GM18511 (cell line): Measurements from ENCODE around the gene L1CAM.

Source experiments
- ATAC-seq: cut with Tn5 transposase; IDR thresholded peaks from one replicate; pipeline ENCODE4 v1.9.1; 2021; ENCODE audit warnings: mild to moderate bottlenecking, moderate library complexity; ENCODE audit not compliant: unreplicated experiment

L1CAM gene

GRCh38 chrX:153866302-153867019, 19.5 kb downstream of the L1CAM start:
- no peak for ATAC-seq

- no peak for ATAC-seq
Observed at GRCh38 chrX:153865685-153866084, 20.3 kb downstream of the L1CAM start.

DNA sequence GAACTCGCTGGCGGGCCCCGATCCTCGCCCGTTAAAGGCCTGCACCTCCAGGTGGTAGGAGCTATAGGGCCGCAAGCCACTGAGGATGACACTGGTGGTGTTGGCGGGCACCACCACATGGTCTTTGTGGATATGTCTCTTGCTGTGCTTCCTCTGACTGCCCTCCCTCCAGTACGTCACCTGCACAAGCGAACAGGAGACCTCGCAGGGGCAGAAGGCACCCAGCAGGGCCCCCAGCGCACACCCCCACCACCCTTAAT, 20.7 kb downstream of the L1CAM start:
- ATAC-seq, result no peak

DNA sequence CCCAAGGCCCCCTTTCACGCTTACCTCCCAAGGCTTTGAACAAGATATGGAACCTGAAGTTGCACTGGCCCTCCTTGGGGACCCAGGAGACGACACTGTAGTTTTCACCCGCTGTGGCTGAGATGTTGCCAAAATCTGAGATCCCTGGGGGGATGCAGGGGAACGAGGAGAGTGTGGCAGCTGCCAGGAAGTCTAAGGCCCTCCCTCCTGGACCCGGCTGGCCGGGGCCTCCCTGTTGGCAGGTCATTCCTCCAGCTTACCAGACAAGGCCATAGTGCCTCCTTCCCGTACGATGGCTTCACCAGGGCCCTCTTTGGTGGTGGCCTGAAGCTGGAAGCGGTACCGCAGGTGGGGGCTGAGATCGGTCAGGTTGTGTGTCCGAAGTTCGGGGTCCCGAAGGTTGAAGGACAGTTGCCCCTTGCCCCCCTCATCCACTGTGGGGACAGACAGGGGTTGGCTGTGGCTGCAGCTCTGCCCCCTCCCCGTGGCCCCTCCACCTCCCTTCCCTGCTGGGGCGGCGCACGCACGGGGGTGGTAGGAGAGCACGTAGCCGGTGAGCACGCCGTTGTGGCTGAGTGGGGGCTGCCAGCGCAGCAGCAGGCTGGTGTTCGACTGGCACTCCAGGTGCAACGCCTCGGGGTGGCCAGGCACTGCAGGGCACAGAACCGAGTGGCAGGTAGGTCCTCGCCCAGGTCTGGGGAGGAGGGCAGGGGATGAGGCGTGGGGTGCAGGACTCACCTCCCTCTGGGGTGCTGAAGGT, 21.2 kb downstream of the L1CAM start:
- no peak for ATAC-seq

DNA sequence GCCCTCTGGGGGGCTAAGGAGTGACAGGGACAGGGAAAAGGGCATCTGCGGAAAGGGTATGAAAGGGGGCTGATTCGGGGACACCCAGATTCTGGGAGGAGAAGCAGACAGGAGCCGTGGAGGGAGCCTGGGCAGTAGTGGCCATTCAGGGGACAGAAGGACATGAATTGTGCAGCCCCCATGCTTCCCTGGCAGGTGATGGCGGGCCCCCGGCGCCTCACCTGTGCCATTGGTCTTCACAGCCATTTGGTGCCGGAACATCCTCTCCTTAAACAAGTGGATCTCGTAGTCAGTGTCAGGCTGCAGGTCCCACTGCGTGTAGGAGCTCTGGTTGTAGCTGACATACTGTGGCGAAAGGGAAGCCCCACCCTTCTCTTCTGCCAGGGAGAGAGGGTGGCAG, 21.9 kb downstream of the L1CAM start:
- no peak for ATAC-seq

DNA sequence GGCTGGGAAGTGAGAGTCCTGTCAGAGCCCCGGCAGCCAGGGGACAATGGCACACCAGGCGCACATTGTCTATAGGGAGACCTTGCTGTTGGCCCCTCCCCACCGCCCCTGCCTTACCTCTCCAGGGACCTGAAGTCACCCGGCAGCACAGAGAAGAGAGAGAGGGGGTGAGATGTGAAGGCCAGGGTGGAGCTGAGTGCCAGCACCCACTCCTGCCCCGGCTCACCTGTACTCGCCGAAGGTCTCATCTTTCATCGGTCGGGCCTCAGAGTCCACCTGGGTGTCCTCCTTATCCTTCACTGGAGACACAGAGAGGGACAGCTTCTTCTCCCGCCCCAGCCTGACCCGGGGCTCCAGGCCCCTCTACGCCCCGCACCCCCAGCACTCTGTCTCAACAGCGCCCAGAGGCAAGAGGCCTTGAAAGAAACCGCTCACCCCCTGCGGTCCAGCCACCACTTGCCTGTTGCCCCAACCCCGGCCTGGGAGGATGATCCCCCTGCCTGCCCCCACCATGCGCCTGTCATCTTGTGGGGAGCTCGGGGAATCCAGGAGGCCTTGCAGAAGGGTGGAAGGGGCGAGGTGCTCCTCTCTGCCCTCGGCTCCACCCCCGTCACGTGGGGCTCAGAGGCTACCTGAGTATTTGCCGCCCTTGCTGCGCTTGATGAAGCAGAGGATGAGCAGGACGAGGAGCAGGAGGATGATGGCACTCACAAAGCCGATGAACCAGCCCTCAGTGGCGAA, 22.6 kb downstream of the L1CAM start:
- no peak for ATAC-seq

GRCh38 chrX:153862369-153863250, 23.4 kb downstream of the L1CAM start:
- ATAC-seq, result no peak

DNA sequence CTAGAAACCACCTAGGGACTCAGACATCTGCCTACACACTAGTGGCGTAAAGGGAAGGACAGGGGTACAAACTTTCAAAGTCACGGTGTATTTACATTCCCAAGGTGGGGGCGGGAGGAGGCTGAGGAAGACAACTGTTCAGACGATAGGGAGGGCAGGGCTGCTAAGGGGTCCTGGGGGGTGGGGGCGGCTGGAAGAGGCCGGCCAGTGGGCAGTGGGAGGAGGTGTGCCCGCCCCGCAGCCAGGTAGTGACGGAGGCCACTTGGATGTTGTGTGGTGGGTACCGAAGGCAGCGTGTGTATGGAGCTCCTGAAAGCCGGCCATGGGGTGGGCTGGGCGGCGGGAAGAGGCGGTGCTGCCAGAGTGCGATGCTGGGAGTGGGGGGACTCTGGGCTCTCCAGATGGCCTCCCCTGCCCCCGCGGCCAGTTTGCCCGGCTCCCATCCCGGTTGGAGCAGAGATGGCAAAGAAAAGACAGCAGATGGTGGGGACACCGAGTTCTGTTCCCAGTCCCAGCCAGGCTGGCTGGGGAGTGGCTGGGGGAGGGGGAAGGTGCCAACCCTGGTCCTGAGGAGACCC, 24.2 kb downstream of the L1CAM start:
- no peak for ATAC-seq

- no peak for ATAC-seq
Observed at GRCh38 chrX:153861151-153861550, 24.8 kb downstream of the L1CAM start.

DNA sequence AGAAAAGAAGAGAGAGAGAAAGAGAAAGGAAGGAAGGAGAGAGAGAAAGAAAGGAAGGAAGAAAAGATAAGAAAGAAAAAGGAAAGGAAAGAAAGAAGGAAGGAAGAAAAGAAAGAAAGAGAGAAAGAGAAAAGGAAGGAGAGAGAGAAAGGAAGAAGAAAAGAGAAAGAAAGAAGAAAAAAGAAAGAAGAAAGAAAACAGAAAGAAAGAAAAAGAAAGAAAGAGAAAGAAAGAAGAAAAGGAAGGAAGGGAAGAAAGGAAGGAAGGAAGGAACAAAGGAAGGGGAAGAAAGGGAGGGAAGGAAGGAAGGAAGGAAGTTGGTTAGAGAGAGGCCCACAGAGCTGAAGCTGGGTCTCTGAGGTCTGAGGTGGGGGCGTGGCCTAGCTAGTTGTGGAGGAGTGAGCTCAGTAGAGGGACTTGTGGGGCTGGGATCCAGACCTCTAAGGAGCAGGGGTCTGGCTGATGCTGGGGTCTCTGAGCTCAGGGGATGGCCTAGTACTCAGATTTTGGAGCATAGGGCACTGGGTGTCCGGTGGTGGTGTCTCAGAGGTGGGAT, 28.5 kb downstream of the L1CAM start:
- no peak for ATAC-seq

DNA sequence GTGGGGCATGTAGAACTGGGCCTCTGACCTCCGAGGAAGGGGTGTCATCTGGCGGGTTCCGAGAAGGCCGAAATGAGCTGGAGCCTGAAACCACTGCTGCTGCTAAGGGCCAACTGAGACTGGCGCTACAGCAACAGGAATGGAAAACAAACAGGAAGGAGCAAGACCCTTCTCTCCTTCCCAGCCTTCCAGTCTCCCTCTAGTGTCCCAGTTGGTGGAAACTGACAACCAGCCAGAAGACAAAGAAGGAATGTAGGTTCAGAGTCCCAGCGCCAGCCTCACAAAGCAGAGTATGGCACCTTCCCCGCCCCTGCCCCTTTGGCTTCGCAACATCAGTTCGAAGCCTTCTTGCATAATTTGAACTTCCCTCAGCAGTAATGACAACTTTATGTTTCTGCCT, 31.3 kb downstream of the L1CAM start:
- ATAC-seq, result no peak

- ATAC-seq, result no peak
Observed at GRCh38 chrX:153853902-153854267, 32.1 kb downstream of the L1CAM start.

DNA sequence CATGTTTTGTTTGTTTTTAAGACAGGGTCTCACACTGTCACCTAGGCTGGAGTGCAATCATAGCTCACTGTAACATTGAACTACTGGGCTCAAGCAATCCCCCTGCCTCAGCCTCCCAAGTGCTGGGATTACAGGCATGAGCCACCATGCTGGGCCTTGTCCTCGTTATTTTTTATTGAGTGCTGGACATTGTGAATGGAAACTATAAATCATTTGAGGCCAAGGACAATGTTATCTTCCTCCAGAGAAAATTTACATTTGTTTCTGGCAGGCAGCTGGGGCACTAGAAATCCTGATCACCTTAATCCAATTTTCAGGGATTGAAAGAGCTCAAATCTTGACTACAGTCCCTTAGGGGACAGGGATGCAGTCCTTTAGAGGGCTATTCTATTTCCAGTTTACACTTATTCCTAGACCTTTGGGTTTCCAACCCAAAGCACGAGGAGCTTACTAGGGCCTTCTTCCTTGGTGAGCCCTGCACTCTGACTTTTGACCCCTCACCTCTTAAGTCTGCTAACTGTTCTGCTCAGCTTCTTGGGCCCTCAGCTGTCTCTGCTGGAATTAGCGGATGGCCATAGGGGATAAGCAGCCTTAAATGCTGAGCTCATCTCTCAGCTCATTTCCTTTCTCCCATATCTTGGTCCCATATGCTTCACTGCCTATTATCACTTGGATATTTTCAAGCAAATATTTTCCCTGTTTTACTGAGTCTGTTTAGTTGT, 32.6 kb downstream of the L1CAM start:
- no peak for ATAC-seq

DNA sequence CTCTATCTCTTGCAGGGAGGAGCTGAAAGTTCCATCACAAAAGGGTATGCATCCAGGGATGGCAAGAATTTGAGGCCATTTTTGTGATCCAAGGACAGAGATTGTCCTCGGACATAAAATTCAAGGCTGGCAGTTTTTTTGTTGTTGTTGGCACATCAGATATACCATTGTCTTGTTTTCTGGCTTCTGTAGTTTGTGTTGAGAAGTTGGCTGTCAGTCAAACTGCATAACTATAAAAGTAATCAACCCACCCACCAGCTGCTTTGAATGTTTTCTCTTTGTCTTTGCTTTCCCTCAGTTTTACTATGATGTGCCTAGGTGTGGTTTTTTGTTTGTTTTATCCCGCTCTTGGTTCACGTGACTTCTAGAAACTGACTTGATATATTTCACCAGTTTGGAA, 34.0 kb downstream of the L1CAM start:
- ATAC-seq, result no peak

GRCh38 chrX:153848325-153848724, 37.6 kb downstream of the L1CAM start:
- ATAC-seq, result no peak

GRCh38 chrX:153845842-153846241, 40.1 kb downstream of the L1CAM start:
- ATAC-seq, result no peak

GRCh38 chrX:153845195-153845594, 40.8 kb downstream of the L1CAM start:
- ATAC-seq, result no peak

GRCh38 chrX:153844509-153845082, 41.4 kb downstream of the L1CAM start:
- ATAC-seq, result no peak

GRCh38 chrX:153836921-153837320, 49.1 kb downstream of the L1CAM start:
- no peak for ATAC-seq

DNA sequence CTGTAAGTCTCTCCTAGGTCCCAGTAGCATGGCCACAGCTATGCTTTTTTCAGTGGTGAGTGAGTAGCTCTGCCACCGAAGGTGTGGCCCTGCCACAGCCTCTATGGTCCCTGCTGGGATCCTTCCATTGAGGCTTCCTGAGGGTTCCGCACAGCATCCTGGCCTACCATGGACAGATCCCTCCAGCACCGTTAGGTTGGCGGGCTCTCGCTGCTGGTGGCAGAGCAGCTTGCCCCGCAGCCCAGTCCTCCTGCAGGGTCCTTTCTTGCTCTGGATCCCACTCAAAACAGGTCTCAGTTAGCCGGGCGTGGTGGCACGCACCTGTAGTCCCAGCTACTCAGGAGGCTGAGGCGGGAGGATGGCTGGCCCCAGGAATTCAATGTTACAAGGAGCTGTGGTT, 53.2 kb downstream of the L1CAM start:
- no peak for ATAC-seq
